Sigmoid colon (tissue), 3 donors: ENCODE results near the gene TMEM53.

Experiments
- CTCF ChIP-seq, 4 experiments: fragments of 450-650 bp in 3 of 4; fragments of 200-600 bp in 1 of 4; IDR thresholded peaks; one replicate each; pipeline ENCODE4 v1.5.1; 2016 to 2019; ENCODE audit warnings: antibody characterized with exemption in 4 of 4, mild to moderate bottlenecking in 3 of 4, moderate library complexity in 2 of 4
- POLR2A ChIP-seq, 2 donors: fragments of 450-650 bp; IDR thresholded peaks; one replicate each; pipeline ENCODE4 v1.6.1; 2016; ENCODE audit warnings: antibody characterized with exemption in 2 of 2, mild to moderate bottlenecking in 2 of 2, moderate library complexity in 2 of 2

- no peak for TF ChIP-seq CTCF (IDR thresholded peaks at IDR 0.05)
- TF ChIP-seq POLR2A (IDR thresholded peaks at IDR 0.05): no peak
Measured at GRCh38 chr1:44689447-44689765, 15.1 kb upstream of the TMEM53 start.
